NCI-H146 treated with DMSO at 0.1 percent for 48 hours (cell line): ENCODE measurements around the gene P2RX2.

Experiments used
- DNase-seq: peaks from one replicate; lab custom pipeline; 2025; ENCODE audit not compliant: unreplicated experiment; lab: John Stamatoyannopoulos, UW

The P2RX2 gene

DNA sequence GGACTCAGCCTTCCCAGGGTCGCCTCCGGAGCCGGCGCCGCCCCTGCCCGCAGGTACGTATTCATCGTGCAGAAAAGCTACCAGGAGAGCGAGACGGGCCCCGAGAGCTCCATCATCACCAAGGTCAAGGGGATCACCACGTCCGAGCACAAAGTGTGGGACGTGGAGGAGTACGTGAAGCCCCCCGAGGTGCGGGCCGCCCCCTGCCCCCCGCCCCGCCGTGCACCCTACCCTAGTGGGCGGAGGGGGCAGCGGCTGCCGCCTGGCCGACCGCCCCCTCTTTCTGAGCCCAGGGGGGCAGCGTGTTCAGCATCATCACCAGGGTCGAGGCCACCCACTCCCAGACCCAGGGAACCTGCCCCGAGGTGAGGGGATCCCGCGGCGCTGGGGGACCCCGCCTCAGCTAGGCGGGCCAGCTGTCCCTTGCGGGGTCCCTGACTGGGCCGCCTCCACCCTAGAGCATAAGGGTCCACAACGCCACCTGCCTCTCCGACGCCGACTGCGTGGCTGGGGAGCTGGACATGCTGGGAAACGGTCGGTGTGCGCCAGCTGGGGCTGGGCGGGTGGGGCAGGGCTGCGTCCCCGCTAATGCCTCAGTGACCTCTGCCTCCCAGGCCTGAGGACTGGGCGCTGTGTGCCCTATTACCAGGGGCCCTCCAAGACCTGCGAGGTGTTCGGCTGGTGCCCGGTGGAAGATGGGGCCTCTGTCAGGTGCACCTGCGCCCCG, 973 bp downstream of the P2RX2 start:
- DNase-seq = no peak

DNA sequence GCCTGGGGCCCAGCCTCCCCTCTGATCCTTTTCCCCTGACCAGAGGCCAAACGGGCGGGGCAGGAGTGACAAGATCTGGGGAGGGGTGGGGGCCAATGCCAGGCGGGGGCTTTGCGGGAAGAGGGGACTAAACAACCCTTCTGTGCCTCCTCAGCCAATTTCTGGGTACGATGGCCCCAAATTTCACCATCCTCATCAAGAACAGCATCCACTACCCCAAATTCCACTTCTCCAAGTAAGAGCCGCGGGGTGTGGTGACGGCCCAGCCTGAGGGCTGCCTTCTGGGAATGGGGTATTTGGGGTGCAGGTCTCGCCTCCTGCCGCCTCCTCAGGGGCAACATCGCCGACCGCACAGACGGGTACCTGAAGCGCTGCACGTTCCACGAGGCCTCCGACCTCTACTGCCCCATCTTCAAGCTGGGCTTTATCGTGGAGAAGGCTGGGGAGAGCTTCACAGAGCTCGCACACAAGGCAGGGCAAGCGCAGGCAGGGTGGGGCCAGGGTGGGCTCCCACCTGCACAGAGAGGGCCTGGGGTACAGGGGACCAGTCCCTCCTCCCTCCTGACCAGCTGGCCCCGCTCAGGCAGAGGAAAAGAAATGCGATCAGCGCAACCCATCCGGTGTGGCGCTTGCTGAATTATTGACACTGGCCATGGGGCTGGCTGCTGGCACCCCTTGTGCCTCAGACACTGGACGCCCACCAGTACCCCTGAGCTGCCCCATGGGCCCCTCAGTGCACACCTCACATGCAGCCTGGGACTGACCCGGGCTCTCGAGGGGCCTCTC, 1.7 kb downstream of the P2RX2 start:
- DNase-seq = no peak

DNA sequence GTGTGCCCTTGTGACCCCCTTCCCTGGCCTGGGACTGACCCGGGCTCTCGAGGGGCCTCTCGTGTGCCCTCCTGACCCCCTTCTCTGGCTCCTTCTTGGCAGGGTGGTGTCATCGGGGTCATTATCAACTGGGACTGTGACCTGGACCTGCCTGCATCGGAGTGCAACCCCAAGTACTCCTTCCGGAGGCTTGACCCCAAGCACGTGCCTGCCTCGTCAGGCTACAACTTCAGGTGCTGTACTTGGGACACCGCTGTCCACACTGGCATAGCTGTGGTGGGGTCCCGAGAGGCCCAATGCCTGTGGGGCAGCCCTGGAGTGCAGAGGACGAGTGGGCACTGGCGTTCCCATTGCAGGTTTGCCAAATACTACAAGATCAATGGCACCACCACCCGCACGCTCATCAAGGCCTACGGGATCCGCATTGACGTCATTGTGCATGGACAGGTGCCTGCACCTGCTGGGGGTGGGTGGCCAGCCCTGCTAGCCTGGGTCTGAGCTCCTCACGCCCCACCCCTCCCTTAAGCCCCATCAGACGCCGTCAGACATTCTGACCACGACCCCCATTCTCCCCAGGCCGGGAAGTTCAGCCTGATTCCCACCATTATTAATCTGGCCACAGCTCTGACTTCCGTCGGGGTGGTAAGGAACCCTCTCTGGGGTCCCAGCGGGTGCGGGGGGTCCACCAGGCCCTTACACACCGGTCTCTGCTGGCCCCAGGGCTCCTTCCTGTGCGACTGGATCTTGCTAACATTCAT, 2.5 kb downstream of the P2RX2 start:
- no peak for DNase-seq

DNA sequence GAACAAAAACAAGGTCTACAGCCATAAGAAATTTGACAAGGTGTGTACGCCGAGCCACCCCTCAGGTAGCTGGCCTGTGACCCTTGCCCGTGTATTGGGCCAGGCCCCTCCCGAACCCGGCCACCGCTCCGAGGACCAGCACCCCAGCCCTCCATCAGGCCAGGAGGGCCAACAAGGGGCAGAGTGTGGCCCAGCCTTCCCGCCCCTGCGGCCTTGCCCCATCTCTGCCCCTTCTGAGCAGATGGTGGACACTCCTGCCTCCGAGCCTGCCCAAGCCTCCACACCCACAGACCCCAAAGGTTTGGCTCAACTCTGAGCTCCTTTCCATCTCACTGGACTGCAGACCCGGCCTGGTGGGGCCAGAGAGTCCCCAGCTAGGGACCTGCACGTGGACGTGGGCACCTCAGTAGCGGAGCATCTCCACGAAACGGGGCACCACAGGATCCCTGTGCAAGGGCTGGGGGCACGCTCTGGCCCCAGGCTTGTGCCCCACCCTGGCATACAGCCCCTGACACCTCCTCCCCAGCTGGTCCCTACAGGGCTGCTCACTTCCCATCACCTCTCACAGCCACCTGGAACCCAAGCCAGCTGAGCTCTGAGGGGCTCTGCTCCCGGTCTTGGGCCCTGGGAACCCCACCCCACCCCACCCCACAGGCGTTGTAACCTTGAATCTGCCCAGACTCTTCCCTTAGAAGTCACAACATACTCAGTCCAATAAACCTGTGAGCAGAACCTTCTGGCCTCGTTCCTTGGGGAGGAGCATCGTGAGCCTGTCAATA, 3.3 kb downstream of the P2RX2 start:
- no peak for DNase-seq

DNA sequence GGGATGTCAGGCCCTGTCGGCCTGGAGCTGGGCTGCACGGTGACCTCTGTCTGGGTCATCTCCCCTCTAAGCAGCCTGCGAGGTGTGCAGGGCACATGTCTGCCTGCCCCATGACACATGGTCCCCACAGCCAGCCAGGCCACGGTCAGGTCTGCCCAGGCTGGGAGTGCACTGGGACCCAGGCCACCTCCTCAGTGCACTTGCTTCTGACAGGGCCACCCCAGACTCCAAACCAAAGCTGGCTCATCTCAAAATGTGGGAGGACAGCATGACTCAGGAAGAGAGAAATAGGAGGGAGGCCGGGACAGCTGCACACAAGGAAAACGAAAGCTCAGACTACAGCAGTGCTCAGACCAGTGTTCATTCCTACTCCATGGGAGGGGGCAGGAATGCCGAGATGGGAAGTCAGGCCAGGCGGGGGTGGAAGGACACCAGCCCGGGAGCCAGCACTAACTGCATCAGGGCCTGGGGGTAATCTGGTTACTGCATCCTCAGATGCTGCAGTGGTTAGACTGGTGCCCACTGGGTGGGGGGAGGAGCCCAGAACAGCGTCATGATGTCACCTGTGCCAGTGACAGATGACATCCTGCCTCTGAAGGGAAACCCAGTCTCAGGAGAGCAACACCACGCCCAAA, 4.0 kb downstream of the P2RX2 start:
- DNase-seq = no peak

DNA sequence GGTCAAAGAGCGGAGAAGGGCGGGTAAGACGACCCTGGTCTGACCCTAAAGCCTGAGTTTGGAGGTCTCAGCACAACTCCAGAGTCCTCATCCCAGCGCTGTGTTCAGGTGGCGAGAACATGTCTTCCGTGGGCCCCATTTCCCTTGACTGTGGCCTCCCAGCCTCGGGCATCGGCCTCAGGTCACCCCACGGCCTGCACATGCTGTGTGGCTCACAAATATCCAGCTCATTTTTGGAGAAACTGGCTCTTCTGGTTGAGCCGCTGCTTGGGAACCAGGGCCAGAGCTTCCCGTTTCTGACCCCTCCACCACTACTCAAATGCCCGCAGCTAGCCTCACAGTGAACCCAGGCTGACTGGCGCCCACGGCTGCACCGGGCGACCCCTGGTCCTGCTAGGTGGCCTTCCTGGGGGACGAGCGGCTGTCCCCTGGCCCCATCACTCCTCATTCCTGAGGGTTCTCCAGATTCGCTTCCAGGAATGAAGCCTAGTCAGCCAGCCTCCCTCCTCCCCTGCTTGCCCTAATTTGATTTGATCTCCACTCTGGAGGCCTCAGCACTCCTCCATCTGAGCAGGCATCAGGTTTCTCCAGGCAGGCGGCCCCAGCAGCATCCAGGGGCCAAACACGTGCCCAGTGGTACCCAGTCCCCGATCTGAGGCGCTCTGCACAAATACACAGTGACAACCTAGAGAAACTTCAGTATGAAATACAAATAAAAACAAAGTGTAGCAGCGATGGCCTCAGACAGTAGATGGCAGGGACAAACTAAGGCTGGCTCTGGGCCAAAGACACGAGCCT, 4.7 kb downstream of the P2RX2 start:
- DNase-seq = no peak

DNA sequence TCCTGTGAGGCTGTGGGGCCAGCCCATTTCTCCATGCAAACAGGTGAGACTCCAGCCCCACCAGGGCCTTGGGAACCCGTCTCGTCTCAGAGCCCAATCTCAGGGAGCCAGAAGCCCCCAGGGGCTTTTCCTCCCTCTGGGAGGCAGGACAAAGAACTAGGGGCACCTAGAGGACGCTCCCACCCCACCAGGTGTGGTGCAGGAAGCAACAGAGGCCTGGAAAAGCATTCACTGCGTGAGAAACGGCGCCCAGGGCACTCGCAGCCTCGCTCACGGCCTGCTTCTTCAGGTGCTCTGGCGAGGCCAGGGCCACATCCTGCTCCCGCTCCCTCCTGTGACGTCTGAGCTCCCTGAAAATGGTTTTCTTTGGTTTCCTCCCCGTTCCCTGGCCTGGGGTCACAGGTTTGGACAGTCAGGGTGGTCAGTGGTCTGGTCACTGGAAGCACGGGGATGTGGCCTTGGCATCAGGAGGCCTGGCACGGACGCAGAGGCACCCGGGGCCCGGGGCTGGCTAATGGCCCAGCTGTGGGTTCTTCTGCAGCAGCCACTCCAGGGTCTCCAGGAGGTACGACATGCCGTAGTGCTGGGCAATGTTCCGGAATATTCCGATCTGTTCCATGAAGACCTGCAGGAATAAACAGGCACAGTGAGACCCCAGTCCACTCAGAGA, 5.7 kb downstream of the P2RX2 start:
- DNase-seq = no peak

DNA sequence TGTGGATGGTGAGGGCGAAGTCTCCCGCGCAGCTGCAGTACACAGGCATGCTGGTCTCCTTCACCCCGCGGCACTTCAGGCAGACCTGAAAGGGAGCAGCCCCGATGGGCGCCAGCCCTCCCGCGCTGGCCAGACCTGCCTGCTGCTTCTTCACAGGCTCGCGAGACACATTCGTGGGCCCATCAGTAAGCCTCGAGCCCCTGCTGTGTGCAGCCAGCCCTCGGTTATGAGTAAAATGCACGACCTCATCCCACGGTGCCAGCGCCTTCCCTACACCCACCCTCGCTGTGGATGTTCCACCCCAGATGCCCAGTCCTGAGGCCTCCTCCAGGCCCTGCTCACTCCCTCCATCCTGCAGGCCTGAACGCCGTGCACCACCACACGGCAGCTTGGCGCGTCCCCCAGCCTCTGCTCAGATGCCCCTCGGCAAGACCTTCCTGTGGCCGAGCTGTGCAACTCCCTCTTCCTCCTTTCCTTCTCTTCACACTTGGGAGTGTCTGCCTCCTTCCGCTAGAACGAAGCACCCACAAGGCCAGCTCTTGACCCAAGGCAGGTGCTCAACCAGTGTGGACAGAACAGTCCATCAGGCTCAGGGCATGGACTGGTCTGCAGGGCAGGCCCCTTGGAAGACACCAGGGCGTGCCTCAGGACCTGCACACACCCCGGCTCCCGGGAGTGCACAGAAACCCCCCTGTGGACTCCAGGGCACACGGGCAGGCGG, 6.5 kb downstream of the P2RX2 start:
- DNase-seq = no peak

DNA sequence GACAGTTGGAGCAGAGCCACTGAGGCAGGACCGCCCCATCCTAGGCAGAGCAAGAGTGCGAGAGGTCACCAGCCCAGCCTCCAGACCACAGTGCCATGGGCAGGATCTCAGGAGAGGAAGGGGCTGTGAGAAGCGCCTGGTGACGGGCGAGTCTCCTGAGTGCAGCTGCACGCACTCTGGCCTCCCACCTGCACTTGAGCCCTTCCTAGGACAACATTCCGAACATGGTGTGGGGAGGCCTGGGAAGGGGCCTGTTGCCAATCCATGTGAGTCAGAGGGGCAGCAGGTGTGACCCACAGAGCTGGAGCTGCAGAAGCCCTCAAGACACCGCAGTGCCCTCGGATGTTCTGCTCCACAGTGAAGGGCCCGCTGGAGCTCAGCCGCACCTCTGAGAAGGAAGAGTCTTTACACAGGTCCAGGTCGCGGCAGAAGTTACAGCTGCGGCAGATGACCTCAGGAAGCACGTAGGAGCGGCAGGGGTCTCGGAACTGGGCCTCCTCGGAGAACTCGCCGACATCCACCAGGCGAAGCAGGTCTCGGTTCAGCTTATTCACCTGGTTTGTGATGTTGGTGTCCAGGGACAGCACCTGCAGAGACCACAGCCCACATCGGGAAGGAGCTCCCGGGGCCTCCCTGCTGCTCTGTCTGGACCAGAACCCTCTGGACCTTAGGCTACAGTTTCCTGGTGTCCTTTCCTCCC, 7.3 kb downstream of the P2RX2 start:
- no peak for DNase-seq

DNA sequence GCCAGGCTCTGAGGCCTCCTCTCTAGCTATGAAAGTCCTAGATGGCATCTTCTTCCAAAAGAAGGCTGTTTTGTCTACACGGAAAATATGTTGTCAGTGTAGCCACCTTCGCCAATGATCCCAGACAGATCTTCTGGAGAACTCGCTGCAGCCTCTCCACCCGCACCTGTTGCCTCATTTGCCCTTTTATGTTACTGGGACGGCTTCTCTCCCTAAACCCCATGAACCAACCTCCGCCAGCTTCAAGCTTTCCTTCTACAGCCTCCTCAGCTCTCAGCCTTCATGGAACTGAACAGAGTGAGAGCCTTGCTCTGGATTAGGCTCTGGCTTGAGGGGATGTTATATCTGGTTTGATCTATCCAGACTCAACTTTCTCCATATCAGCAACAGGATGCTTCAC, 10.8 kb downstream of the P2RX2 start:
- DNase-seq = no peak

DNA sequence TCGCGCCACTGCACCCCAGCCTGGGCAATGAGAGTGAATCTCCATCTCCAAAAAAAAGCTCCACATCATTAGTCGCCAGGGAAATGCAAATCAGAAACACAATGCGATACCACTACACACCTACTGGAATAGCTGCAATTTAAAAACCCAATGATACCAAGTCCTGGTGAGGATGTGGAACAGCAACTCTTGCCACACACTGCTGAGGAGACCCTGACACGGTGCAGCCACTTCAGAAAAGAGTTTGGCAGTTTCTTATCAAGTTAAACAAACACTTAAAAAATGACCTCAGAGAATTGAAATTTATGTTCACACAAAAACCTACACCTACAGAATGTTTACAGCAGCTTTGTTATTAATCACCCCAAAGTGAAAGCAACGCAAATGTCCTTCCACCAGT, 12.1 kb downstream of the P2RX2 start:
- no peak for DNase-seq

DNA sequence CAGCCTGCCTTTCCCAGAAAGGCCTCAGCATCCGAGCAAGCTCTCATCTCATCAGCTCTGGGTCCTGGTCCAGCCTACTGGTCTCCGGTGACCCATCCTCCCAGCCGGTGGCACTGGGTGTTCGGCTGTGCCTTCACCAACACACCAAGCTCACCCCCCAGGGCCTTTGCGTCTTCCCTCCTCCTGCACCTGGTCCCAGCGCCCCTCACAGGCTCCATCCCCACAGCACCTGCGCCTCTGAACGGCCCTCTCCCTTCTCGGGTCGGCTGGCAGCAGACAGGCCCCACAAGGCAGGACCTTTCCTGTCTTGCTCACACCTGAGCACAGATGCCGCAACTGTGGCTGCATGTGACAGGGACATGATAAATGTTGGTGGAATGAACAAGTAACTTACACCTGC, 13.1 kb downstream of the P2RX2 start:
- no peak for DNase-seq

DNA sequence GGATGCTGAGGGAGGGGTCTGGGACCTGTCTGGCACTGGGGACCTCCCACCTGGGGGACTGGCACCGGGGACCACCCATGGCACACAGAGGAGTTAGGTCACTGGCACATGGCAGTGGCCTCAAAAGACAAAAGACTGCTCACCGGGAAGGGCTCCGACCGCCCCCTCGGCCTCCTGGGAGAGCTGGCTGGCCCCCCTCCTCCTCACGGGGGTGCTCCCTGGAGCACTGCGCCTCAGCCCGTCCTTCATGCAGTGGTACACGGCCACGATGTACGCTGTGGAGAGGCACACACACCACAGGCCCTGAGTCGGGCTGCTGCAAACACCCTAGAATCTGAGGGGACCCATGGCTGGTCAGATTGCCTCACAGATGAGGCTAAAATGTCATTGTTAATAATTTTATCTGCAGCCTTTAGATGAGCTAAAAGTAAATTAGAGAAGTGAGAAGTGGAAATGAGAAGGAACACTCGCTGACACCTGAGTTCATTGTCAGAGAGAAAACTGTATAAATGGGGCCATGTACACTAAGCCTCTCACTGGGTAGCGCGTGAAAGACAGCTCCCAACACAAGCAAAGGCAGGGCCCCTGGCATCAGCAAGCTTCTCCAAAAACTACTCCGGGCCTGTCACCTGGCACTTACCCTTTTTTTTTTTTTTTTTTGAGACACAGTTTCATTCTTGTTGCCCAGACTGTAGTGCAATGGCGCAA, 14.1 kb downstream of the P2RX2 start:
- no peak for DNase-seq

DNA sequence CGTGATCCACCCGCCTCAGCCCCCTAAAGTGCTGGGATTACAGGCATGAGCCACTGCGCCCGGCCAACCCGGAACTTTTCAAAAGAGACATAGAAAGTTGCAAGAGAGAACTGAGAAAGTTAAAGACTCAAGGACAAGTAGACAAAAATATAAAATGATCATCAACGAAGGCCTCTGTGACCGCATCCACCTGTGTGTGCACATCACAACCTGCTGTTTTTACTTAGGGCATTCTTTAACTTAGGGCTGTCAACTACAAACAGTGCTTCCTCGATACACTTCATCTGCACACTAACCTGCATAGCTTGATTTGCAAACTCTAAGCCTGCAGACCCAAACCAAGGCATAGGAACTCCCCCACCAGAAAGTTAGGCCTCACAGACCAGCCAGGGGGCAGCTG, 14.8 kb downstream of the P2RX2 start:
- no peak for DNase-seq

DNA sequence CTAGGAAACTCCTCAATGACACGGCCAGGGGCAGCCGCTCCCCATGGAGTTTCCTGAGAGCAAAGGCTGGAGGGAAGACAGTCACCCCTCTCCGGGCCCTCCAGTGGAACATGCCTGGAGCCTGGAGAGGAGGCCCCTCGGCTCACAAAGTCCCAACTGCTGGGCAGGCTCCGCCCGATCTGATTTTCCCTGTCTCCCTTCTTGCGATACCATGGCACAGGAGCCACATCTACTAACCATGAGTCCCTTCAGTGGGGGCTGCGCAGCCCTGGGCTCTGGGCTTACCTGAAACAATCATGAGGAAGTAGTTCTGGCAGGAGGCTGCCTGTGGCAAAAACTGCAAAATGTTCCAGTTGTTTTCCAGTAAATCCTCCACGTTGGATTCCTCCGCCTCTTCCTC, 15.3 kb downstream of the P2RX2 start:
- no peak for DNase-seq

DNA sequence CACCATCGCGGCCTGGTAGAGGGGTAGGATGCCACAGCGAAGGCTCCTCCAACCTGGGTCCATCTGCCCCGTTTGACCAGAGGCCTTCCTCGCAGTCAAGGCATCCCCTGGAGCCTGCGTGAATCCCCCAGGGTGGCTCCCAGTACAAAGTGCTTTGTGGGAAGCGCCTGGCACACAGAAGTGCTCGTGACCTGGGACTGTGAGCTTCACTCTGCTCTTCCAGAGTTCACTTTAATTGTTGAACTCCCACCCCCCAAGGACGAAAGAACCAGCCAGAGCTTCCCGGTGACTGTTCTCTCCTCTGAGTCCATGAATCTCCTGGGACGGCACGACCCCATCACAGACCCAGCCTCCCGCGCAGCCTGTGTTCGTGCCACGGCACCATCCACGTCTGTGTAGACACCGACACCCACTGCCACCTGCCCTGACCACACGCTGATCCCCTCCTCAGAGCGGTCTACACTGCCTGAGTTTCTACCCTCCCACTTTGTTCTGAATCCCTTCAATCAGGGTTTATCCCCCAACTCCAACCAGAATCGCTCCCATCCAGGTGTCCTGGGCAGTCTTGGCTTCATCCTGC, 15.9 kb downstream of the P2RX2 start:
- no peak for DNase-seq
